Pons (tissue), 1 donor: ENCODE data around the gene ITPR1.

Experiments used
- DNase-seq: peaks from one replicate; pipeline ENCODE4 v3.0.0-alpha.2; 2016; ENCODE audit warnings: low spot score

The ITPR1 gene

GRCh38 chr3:4720316-4721075 lies 227.3 kb downstream of the ITPR1 start:
- DNase-seq = peak; percentile 65

- no peak for DNase-seq
Measured at GRCh38 chr3:4721511-4721911, 228.4 kb downstream of the ITPR1 start.

GRCh38 chr3:4722103-4722502 lies 229.0 kb downstream of the ITPR1 start:
- peak; percentile 81 for DNase-seq

GRCh38 chr3:4724051-4724629 lies 231.0 kb downstream of the ITPR1 start:
- no peak for DNase-seq

- no peak for DNase-seq
Measured at GRCh38 chr3:4726549-4726948, 233.4 kb downstream of the ITPR1 start.

GRCh38 chr3:4729061-4729973 lies 236.2 kb downstream of the ITPR1 start:
- DNase-seq = no peak

- DNase-seq = peak; percentile 58
Measured at GRCh38 chr3:4730719-4731118, 237.6 kb downstream of the ITPR1 start.

GRCh38 chr3:4731543-4732111 lies 238.5 kb downstream of the ITPR1 start:
- no peak for DNase-seq

GRCh38 chr3:4732925-4733324 lies 239.8 kb downstream of the ITPR1 start:
- no peak for DNase-seq

GRCh38 chr3:4734454-4734853 lies 241.3 kb downstream of the ITPR1 start:
- DNase-seq = no peak

- DNase-seq = no peak
Measured at GRCh38 chr3:4735243-4735642, 242.1 kb downstream of the ITPR1 start.

GRCh38 chr3:4736284-4736861 lies 243.2 kb downstream of the ITPR1 start:
- DNase-seq = no peak

GRCh38 chr3:4738737-4739274 lies 245.7 kb downstream of the ITPR1 start:
- no peak for DNase-seq

GRCh38 chr3:4739289-4740236 lies 246.4 kb downstream of the ITPR1 start:
- no peak for DNase-seq

- no peak for DNase-seq
Measured at GRCh38 chr3:4740397-4741105, 247.4 kb downstream of the ITPR1 start.

- no peak for DNase-seq
Measured at GRCh38 chr3:4741106-4741403, 247.9 kb downstream of the ITPR1 start.

GRCh38 chr3:4741404-4742307 lies 248.5 kb downstream of the ITPR1 start:
- DNase-seq = peak; percentile 37

GRCh38 chr3:4742359-4742758 lies 249.2 kb downstream of the ITPR1 start:
- DNase-seq = no peak

- DNase-seq = no peak
Measured at GRCh38 chr3:4743371-4743770, 250.2 kb downstream of the ITPR1 start.
